ENCODE results near the gene TARS1. TPM values are rescaled to one million over a fixed set of nuclear protein-coding genes. Genes with fewer than 3 reads are reported as not detected.

The TARS1 gene
- total RNA-seq, 4 donors from 2014 or later = 62.8 to 77.6 (median 69.8) TPM

- H3K27me3 ChIP-seq = no peaks in the 10 kb centered on the region
- H3K27ac ChIP-seq = no peak overlapping the region
- TF ChIP-seq CTCF (IDR thresholded peaks at IDR 0.05 in 4 of 5, conservative IDR thresholded peaks at IDR 0.05 in 1 of 5) = no peak
- TF ChIP-seq POLR2A (IDR thresholded peaks at IDR 0.05) = no peak
- no peak overlapping the region for H3K4me3 ChIP-seq
- H3K9me3 ChIP-seq = no peaks in the 10 kb centered on the region
- ATAC-seq = no peak
- intact Hi-C loops (cut with DNase I; ENCODE audit: low total_unique reads) = no loop called here
- DNase-seq = no peak
- H3K36me3 ChIP-seq = peaks cover 0 to 28% of the 10 kb centered on the region in 2 donors
- in situ Hi-C loops (cut with MboI; ENCODE audit: low sequenced_read_pairs in 4 of 4) = loop anchor here in 3 of 4 donors (10.0 to 25.0 kb wide), 5 partner anchors 489 to 1911 kb away; partner anchors contain the start of genes DNAJC21 (in 2 of the 3), RXFP3 (in 2 of the 3), C5orf22 (in 1 of the 3) and DROSHA (in 1 of the 3)
- peaks cover 11% of the 10 kb centered on the region in 2 donors for H3K4me1 ChIP-seq
Observed at GRCh38 chr5:33448118-33448517, 7.4 kb downstream of the TARS1 start.

- Histone ChIP-seq H3K4me3 (no peak overlapping the region), H3K27me3 (no peaks in the 10 kb centered on the region), H3K36me3 (peaks cover 14 to 89% of the 10 kb centered on the region in 2 donors), H3K9me3 (no peaks in the 10 kb centered on the region), H3K27ac (no peak overlapping the region), H3K4me1 (no peaks in the 10 kb centered on the region)
- DNase-seq = no peak
- intact Hi-C loops (cut with DNase I; ENCODE audit: low total_unique reads) (no loop called here), in situ Hi-C loops (cut with MboI; ENCODE audit: low sequenced_read_pairs in 4 of 4) (no loop called here)
- ATAC-seq = peak in 1 of 2 donors; percentile 39
- no peak for TF ChIP-seq CTCF (IDR thresholded peaks at IDR 0.05 in 4 of 5, conservative IDR thresholded peaks at IDR 0.05 in 1 of 5)
- no peak for TF ChIP-seq POLR2A (IDR thresholded peaks at IDR 0.05)
Observed at GRCh38 chr5:33457126-33457525, 16.4 kb downstream of the TARS1 start.

GRCh38 chr5:33457817-33458216, 17.1 kb downstream of the TARS1 start:
- TF ChIP-seq CTCF (IDR thresholded peaks at IDR 0.05 in 4 of 5, conservative IDR thresholded peaks at IDR 0.05 in 1 of 5) (no peak), POLR2A (IDR thresholded peaks at IDR 0.05) (no peak)
- ATAC-seq = no peak
- in situ Hi-C loops (cut with MboI; ENCODE audit: low sequenced_read_pairs in 4 of 4) = no loop called here
- H3K9me3 ChIP-seq = no peaks in the 10 kb centered on the region
- no peak for DNase-seq
- no peak overlapping the region for H3K27ac ChIP-seq
- no peaks in the 10 kb centered on the region for H3K4me1 ChIP-seq
- peaks cover 14 to 96% of the 10 kb centered on the region in 2 donors for H3K36me3 ChIP-seq
- H3K27me3 ChIP-seq = no peaks in the 10 kb centered on the region
- intact Hi-C loops (cut with DNase I; ENCODE audit: low total_unique reads) = no loop called here
- H3K4me3 ChIP-seq = no peak overlapping the region

- intact Hi-C loops (cut with DNase I; ENCODE audit: low total_unique reads) (no loop called here), in situ Hi-C loops (cut with MboI; ENCODE audit: low sequenced_read_pairs in 4 of 4) (no loop called here)
Observed at GRCh38 chr5:33460210-33460609, 19.4 kb downstream of the TARS1 start.

More at GRCh38 chr5:33460210-33460609, 19.4 kb downstream of the TARS1 start:
- Histone ChIP-seq H3K4me1 (no peaks in the 10 kb centered on the region), H3K27ac (no peak overlapping the region), H3K36me3 (peaks cover 14 to 100% of the 10 kb centered on the region in 2 donors), H3K9me3 (no peaks in the 10 kb centered on the region), H3K27me3 (no peaks in the 10 kb centered on the region), H3K4me3 (no peak overlapping the region)
- no peak for TF ChIP-seq POLR2A (IDR thresholded peaks at IDR 0.05)
- no peak for TF ChIP-seq CTCF (IDR thresholded peaks at IDR 0.05 in 4 of 5, conservative IDR thresholded peaks at IDR 0.05 in 1 of 5)
- no peak for ATAC-seq
- DNase-seq = no peak

Measured in gastrocnemius medialis (tissue), 4 donors.